Hematopoietic multipotent progenitor cell treated with erythropoietin and hydrocortisone succinate and interleukin-3 and kit ligand, for 15 days (in vitro differentiated cells): ENCODE data around the gene TM9SF4.

Experiments
- DNase-seq: peaks from one replicate; pipeline ENCODE4 v3.0.0-alpha.2; 2015; ENCODE audit warnings: low spot score

TM9SF4 gene, protein sequence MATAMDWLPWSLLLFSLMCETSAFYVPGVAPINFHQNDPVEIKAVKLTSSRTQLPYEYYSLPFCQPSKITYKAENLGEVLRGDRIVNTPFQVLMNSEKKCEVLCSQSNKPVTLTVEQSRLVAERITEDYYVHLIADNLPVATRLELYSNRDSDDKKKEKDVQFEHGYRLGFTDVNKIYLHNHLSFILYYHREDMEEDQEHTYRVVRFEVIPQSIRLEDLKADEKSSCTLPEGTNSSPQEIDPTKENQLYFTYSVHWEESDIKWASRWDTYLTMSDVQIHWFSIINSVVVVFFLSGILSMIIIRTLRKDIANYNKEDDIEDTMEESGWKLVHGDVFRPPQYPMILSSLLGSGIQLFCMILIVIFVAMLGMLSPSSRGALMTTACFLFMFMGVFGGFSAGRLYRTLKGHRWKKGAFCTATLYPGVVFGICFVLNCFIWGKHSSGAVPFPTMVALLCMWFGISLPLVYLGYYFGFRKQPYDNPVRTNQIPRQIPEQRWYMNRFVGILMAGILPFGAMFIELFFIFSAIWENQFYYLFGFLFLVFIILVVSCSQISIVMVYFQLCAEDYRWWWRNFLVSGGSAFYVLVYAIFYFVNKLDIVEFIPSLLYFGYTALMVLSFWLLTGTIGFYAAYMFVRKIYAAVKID

DNA sequence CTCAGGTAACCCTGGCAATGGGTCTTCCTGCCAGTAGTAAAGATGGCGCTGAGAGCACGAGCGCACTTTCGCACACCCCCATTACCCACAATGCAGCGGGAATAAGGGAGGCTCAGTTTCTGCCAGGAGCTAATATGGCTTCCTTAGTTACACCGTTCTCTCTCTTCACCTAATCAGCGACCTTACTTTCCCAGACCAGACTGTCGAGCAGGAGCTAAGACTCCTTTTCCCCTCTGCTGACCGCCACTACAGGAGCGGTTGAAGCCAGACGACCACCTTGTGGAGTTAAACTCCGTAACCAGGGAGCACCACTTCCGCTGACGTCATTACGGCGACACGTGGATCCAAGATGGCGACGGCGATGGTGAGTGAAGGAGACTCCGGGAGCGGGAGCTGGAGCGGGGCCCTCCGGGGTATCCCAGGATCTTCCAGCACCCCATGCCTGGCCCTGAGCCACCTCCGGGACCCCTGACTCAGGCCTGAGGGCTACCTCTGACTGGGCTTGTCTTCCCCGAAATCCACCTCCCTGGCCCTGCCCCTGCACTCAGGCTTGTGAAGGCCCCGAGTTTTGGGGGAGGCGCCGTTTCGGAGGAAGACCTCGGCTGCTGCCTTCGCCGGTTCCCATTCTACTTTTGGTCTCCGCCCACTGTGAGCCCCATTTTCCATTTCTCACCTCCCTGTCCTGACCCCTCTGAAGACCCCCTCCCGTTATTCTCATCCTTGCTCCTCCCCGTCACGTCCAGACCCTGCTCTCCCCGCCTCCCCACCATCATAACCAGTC, at the start of gene TM9SF4:
TM9SF4 (plus strand) TSS at position 323 of the 781 bp plus-strand sequence; CDS start at position 350, 27 bp downstream.
- peak; percentile 97 for DNase-seq

- DNase-seq = no peak
These were observed 46.7 kb upstream of the TM9SF4 start for GRCh38 chr20:32062776-32063170.

DNA sequence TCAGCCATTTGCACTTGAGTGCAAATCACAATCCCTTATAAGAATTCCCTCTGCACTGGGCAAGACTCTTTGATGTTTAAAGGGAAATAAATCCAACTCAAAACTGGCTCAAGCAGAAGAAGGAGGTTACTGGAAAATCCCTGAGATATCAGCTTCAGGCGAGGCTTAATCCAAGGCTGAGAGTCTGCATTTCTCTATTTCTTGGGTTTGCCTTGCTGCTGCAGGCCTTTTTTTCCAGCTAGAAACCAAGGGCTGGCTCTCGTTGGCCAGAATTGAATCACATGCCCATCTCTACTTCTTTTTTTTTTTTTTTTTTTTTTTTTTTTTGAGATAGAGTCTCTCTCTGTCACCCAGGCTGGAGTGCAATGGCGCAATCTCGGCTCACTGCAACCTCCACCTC, 45.8 kb upstream of the TM9SF4 start:
- no peak for DNase-seq

- DNase-seq = no peak
These were observed 44.8 kb upstream of the TM9SF4 start for GRCh38 chr20:32064667-32065066.

DNA sequence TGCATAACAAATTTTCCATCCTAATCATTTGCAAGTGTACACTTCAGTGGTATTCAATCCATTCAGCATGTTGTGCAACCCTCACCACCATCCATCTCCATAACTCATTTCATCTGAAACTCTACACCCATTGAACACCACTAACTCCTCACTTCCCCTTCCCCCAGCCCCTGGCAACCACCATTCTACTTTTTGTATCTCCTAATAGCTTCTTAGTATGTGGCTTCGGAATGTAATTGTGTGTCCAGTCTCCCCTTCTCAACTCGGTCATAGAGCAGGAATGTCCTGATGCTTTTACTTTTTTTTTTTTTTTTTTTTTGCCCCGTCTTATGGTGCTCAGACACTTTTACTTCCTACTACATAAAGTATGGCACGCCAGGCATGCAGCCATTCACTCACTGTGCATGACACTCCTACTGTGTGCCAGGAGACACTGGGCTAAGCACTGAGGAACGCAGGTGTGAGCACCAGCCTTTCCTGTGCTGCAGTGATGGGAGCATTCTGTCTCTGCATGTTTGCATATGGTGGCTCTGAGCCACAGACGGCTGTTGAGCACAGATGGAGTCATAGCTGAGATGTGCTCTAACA, 42.2 kb upstream of the TM9SF4 start:
- no peak for DNase-seq

- DNase-seq = no peak
These were observed 41.3 kb upstream of the TM9SF4 start for GRCh38 chr20:32068174-32068573.

GRCh38 chr20:32069711-32070110, 39.8 kb upstream of the TM9SF4 start:
- DNase-seq = no peak

GRCh38 chr20:32070282-32070681, 39.2 kb upstream of the TM9SF4 start:
- DNase-seq = no peak

- no peak for DNase-seq
These were observed 38.8 kb upstream of the TM9SF4 start for GRCh38 chr20:32070690-32071213.

DNA sequence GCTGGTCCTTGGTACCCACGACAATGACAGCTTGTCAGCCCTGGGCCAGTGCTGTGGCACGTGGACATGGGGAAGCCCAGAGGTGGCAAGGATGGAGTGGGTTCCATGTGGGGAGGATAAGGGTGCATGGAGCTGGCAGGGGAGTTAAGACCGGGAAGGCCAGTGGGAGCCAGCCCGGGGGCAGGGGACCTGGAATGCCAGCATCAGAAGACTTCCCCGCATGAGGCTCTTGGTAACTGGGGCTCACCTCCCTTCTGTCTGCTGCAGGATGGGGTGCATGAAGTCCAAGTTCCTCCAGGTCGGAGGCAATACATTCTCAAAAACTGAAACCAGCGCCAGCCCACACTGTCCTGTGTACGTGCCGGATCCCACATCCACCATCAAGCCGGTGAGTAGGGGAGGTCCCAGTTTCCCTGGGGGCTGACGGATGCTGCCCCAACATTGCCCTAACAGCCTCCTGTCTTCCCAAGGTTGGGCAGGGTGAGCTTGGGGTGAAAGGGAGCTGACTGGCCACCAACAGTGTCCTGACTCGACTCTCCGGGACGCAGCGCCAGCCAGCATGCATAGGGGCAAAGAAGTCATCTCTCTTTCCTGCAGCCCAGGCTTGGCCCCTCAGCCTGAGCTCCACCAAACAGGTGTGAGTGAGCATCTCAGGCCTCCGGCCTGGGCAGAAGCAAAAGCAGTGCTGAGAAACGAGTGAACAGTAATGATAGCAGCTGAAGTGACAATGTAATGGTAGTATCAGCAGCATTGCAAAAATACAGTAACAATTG, 37.9 kb upstream of the TM9SF4 start:
- DNase-seq = no peak

- DNase-seq = no peak
These were observed 37.3 kb upstream of the TM9SF4 start for GRCh38 chr20:32072168-32072750.

DNA sequence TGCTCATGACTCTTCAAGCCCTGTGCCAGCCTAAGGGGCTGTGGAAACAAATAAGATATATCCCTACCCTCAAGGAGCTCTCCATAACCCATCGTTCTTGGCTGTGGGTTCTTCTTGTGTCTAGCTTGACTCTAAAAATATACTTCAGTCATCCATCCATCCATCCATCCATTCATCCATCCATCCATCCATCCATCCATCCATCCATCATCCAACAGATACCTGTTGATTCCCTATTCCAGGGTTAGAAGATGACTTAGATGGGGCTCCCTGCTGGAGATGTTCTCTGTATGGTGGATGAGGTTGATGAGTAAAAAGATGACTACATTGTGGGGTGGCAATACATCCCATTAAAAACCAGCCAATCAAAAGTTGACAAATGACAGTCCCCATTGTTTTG, 34.0 kb upstream of the TM9SF4 start:
- DNase-seq = no peak

- no peak for DNase-seq
These were observed 32.3 kb upstream of the TM9SF4 start for GRCh38 chr20:32077190-32077589.

GRCh38 chr20:32078322-32078721, 31.2 kb upstream of the TM9SF4 start:
- no peak for DNase-seq

DNA sequence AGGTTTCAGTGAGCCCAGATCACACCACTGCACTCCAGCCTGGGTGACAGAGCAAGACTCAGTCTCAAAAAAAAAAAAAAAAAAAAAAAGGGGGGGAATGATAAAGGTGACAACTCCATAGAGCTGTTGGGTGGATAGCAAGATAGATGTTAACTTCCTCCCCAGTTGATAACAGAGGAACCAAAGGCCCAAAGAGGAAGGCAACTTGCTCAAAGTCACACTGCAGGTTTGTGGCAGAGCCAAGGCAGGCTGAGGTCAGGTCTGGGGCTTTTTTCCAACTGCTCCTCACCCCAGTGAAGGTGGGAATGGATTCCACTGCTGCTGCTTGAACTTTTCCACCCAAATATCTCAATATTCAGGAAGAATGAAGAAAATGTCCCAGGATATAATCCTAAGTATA, 30.7 kb upstream of the TM9SF4 start:
- DNase-seq = no peak

DNA sequence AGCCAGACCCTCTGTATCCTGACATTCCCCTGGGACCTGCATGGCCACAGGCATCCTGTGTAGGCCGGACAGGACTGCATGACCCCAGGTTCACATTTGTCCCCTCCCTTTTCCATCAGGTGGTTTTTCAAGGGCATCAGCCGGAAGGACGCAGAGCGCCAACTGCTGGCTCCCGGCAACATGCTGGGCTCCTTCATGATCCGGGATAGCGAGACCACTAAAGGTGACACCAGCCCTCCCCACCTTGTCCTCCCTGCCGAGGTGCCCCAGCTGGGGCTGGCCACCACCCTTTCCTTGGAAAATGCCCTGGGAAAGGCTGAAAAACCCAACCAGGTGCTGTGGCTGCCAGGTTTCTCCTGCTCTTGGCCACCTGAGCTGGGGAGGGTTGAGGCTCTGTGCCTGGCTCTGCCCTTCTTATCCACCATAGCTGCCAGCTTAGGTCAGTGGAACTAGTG, 29.8 kb upstream of the TM9SF4 start:
- no peak for DNase-seq

DNA sequence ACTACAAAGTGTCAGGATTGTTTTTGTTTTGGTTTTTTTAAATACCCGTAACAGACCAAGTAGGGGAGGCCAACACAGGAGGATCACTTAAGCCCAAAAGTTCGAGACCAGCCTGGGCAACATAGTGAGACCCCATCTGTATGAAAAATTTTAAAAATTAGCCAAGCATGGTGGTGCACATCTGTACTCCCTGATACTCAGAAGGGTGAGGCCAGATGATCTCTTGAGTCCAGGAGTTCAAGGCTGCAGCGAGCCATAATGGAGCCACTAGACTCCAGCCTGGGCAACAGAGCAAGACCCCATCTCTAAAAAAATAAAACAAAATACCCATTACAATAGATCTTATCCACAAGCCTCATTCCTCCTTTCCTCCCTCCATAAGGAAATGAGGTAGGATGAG, 28.7 kb upstream of the TM9SF4 start:
- DNase-seq = no peak

- DNase-seq = no peak
These were observed 26.0 kb upstream of the TM9SF4 start for GRCh38 chr20:32083469-32083868.

DNA sequence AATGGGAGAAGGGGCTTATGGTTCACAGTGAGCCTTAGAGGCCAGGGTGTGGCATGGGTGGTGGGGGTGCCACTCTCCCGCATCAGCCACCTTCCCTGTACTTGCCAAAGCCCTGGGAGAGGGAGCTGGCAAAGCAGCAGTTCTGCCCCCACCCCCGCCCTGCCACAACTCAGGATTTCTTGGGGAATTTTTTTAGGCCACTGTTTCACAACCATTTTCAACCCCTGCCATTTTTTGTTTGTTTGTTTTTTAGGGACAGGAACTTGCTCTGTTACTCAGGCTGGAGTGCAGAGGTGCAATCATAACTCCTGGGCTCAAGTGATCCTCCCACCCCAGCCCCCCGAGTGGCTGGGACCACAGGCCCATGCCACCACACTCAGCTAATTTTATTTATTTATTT, 22.4 kb upstream of the TM9SF4 start:
- no peak for DNase-seq

DNA sequence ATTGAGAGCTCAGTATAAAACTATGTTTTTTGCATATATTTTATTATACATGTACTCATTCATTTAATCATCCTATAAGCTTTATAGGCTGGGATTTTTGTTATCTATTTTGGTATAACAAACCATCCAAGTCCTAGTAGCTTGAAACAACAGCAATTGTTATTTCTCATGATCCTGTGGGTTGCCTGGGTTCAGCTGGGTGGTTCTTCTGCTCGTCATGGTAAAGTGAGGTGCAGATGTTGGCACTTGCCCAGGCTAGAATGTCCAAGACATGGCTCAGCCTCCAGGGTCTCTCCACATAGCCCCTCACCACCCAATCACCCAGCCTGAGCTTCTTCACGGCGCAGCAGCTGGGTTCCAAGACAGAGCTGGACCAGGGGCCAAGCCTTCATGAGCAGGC, 20.8 kb upstream of the TM9SF4 start:
- no peak for DNase-seq
